A172 (cell line): ENCODE measurements around the gene NOSIP. TPM values are rescaled to one million over a fixed set of nuclear protein-coding genes. Genes with fewer than 3 reads are reported as not detected.

ENCODE experiments used
- DNase-seq: peaks from one replicate; pipeline ENCODE4 v3.0.0-alpha.2; 2015; ENCODE audit warnings: low spot score
- total RNA-seq: library from RNA; depleted of rRNA; stranded (reverse); fragments of >200 nt; shearing (Covaris generic); gene quantifications from 2 replicates; pipeline ENCODE4 v1.2.3, GENCODE V29; 2014

The NOSIP gene
- total RNA-seq, 1 experiment from 2014 or later, result 131 TPM

- no peak for DNase-seq
Measured at GRCh38 chr19:49594993-49595818, 14.8 kb upstream of the NOSIP start.

GRCh38 chr19:49594157-49594992, 14.0 kb upstream of the NOSIP start:
- DNase-seq, result no peak

DNA sequence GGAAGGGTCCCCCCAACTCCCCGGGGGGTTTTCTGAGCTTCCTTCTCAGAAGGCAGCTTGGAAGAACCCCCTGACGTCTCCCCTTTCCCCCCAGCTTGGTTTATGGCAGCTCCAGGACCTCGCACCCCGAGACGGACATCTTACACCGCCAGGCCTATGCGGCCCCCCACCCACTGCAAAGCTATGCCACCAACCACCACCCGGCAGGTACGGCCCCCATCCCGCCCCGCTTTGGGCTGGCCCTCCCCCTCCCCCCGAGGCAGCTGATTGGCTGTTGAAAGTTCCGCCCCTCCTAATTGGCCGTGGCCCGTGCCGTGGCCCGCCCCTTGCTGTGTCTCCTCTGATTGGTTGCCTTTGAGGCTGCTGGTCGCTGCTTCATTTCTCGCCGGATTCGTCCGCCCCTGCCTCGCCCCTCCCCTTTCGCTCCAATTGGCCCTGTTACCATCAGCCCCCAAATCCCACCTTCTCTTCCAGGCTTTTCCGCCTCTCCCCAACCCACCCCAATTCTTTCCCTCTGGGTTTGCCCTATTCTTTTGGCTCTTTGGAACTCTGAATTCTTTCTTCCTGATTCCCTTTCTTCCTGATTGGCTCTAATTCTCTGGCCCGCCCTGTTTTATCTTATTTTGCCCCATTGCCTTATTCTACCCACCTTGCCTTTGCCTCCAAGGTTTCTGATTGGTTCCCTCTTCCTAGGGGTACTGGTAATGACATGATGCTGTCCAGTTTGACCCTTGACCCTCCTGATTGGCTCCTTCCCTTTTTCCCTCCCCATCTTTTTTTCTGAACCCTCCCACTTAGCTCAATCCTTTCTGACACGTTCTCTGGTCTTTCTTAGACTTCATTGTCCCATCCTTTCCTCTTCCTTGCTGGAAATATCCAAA, 13.1 kb upstream of the NOSIP start:
- DNase-seq, result peak; percentile 72

DNA sequence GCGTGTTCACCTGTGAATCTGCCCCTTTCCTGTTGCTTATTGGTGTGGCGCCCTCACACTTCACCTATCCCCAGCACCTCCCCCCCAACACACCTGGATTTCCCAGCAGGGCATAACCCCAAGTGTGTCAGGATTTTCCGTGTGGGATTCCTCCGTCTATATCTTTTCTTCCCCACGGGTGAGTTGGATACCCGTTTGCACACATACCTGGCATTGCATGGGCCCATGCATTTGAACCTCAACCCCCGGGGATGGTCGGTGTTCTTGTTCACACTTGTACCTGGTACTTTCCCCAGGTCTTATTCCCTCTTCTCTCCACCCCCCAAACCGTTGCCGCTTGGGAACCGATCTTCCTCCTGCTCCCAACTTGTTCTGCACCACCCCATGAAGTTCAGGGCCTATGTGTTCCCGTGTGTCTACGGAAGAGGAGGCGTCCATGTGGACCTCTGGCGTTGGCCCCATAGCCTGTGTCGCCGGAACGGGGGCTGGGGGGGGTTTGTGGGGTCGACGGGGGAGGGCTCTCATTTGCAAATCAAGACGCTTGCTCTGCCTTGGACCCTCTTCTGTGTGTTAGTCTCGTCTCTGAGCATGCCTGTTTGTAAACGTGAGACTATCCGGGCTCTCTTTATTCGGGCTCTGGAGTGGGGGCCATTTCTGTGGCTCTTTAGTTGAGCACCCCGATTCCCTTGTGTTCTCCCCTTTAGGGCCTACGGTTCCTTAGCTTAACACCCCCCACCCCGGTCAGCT, 12.3 kb upstream of the NOSIP start:
- DNase-seq, result no peak

DNA sequence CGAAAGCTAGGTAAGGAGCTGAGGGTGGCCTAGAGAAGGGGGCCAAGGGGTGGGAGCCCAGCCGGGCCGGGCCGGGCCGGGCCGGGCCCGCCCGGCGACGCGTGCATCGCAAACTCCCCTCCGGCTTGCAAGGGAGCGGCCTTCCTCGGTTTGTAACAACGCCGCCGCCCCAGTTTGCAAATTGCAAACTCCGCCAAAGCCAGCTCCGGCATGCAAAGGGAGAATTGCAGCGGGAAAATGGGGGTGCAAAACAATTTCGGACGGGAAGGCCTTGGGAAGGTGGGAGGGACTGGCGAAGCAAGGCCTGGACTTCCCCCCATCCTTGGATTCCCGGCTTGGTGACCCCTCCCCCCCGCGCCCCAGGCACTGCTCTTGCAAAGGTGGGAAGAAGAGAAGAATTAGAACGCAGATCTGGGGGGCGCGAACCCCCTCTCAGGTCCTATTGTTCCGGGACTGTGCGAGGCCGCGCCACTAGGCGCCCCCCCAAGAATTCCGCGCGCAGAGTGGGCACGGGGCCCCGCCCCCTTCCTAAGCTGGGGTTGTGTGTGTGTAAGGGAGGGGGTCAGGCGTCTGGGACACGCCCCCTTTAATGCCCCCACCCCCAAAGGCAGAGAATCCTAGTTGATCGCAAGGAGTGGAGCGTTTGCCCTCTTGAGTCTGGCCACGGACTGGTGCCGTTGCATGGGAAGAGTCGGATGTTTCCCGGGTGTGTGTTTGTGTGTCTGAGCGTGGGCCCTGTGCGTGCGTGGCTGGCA, 11.6 kb upstream of the NOSIP start:
- DNase-seq, result peak; percentile 50

DNA sequence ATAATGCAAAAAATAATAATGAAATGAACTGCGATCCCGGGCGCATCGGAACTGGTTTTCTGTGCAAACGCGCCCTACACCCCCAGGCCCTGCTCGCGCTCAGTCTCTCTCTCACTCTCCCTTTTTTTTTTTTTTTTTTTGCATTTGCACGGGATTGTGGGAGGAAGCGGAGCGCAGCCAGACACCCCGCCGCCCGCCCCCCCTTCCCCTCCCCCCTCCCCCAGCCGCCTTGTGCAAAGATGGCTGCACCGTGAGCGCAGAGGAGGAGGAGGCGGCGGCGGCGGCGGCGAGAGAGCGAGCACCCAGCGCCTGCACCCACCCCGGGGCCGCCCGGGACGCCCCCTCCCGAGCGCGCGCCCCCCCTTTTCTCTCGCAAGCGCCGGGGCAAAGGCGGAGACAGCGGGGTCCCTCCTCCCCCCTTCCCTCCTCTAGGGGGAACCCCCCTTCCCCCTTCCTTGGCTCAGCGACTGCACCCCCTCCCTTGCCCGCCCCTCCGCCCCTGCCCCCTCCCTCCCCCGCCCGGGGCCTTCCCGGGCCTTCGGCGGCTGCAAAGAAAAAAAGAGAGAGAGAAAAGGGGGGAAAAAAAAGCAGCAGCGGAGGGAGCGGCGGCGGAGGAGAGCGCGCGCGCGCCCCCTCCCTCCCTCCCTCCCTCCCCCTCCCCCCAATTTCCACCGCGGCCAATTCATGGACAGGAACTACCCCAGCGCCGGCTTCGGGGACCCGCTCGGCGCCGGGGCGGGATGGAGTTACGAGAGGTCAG, 10.8 kb upstream of the NOSIP start, which contains the start of gene PRR12:
TSS of gene PRR12 (plus strand) at position 212 of the 760 bp plus-strand sequence. CDS start at position 685, 473 bp downstream.
- DNase-seq, result peak; percentile 64

DNA sequence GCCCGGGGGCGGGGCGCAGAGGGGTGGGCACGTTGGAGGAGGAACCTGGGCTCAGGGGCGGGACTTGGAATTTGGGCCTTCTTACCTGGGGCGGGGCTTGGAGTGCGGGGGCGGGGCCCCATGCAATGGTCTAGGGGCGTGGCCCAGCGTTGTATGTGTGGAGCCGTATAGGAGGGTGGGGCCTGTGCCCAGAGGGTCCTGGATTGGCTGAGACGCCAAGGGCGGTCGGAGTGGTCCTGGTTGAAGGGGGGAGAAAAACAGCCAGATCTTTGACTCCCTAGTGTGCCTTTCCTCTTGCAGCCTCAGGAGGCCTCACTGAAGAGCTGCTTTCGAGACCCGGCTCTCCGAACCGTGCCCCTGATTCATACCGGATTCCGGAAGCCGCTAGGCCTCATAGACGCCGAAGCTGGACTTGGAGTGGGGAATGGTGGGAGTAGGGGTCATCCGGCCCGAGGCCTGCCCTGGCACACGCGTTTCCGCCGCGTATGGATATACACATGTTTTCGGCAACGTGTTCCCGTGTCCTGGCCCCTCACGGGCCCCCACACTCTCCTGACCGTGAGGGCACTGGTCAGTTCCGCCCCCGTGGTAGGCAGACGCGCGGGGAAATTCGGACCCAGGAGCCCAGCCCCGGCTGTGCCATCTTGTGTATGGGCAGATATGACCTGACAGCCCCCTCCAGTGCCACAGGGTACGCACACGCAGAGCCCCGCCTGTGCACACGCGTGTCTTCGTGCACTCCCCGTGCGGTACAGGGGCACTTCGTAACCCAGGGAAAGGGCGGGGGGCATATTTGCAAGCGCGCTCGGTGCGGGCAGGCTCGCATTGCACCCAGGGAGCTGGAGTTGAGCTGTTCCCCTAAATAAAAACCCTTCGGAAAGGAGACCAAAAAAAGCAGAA, 10.0 kb upstream of the NOSIP start:
- DNase-seq, result peak; percentile 96

- DNase-seq, result no peak
Measured at GRCh38 chr19:49589502-49589905, 9.1 kb upstream of the NOSIP start.

DNA sequence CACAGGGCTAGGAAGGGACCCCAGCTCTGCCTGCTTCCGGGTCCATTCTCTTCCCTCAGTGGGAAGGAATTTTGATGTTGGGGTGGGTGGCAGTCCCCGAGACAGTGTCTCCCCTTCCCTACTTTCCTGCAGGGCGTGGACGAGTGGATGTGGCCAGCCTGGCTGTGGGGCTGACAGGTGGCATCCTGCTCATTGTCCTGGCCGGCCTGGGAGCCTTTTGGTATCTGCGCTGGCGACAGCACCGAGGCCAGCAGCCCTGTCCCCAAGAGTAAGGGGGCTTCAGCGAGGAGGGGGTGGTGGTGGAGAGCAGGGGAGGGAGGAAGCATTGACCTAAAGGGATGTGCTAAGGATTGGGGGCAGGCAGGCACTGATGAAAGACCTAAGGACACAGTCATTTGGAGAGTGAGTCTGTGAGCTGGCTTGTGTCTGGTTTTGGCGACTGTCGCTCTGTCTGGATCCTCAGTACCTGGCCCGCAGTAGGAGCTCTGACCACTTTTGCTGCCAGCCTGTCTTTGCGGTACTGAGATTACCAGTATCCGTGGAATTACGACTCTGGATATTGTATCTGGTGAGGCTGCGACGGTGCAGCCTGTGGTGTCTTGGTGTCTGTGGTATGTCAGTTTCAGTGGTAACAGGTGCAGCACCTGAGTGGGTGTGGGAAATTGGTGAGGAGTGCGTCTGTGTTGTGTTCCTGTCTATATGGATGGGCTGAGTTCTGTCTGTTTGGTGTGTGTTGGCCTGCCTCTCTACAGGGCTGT, 8.2 kb upstream of the NOSIP start:
- no peak for DNase-seq

DNA sequence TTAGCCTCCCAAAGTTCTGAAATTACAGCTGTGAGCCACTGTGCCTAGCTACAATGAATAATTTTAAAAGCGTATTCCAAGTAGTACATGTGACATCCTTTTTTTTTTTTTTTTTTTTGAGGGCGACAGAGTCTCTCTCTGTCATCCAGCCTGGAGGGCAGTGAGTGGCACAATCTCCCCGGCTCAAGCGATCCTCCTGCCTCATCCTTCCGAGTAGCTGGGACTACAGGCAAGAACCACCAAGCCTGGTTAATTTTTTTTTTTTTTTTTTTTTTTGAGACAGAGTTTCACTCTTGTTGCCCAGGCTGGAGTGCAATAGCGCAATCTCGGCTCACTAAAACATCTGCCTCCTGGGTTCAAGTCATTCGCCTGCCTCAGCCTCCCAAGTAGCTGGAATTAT, 6.9 kb upstream of the NOSIP start:
- no peak for DNase-seq

GRCh38 chr19:49585023-49585422, 4.7 kb upstream of the NOSIP start:
- DNase-seq, result no peak

GRCh38 chr19:49583239-49583638, 2.9 kb upstream of the NOSIP start:
- no peak for DNase-seq

DNA sequence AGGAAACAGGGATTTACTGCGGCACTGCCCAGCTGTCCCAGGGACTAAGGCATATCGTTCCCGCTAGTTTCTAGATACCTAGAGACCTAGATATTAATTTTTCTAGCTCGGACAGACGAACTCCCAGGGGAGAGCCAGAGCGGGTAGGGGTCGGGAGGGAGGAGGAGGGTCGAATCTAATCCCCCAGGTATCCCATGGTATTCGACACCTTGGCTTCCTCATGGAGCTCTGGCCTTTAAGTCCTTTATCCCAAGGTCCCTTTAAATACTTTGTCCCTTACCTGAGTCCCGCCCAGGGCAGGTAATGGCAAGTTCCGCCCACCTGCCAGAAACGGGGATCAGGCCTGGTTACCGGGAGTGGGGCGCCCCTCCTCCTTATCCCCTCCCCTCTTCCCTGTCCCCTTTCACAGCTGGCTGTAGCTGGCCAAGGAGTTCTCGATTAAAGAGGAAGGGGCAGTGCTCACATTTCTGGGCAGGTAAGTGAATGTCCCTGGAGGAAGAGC, 702 bp upstream of the NOSIP start, which contains the start of gene PRRG2:
TSS of gene PRRG2 (plus strand) at position 310 of the 502 bp plus-strand sequence. CDS start 1,904 bp downstream, outside the sequence.
- DNase-seq, result no peak

DNA sequence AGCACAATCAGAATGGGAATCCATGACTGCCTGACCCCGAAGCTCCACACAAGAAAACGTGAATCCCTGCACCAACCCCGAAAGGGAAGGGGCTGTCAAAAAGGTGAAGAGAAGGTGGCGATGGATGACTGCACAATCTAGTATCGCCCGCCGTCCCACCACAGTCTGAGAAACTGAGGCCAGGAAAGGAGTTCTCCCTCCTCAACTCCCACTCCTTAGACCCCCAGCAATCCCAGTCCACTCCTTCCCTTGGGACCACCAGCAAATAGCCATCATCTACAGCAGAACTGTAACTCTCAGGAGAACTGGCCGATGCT, 451 bp downstream of the NOSIP start:
- DNase-seq, result no peak

GRCh38 chr19:49579193-49579592, 1.2 kb downstream of the NOSIP start:
- no peak for DNase-seq

DNA sequence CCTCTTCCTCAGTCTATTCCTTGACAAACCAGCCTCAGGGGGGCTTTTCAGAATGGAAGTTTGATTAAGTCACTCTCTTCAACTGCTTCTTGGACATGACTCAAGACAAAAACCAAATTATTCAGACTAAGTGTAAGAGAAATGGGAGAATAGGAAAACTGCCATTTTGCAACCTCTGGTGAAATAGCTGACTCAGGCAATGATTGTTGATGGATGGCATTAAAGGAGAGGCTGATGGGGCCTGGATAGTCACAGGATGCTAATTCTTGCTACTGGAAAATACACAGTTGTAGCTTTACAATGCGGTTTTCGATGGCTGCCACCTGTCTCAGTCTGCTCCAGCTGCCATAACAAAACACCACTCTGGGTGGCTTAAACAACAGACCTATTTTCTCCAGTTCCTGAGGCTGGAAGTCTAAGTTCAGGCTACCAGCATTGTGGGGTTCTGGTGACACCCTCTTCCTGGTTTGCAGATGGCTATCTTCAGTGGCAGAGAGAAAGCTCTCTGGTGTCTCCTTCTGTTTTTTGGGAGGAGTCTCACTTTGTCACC, 6.1 kb downstream of the NOSIP start:
- DNase-seq, result no peak

- no peak for DNase-seq
Measured at GRCh38 chr19:49573425-49573824, 6.9 kb downstream of the NOSIP start.
